Prostate gland (tissue), 2 donors: ENCODE results near the gene ACOX3.

ENCODE experiments used
- CTCF ChIP-seq, 4 experiments: fragments of 200-600 bp in 2 of 4; fragments of 450-650 bp in 2 of 4; sonication (generic) in 2 of 4; IDR thresholded peaks; 1 replicate in 3 of 4; 2 replicates in 1 of 4; pipeline ENCODE4 v1.5.1; 2016 to 2019; ENCODE audit warnings: antibody characterized with exemption in 4 of 4, mild to moderate bottlenecking in 2 of 4, moderate library complexity in 2 of 4
- POLR2A ChIP-seq: fragments of 450-650 bp; IDR thresholded peaks from one replicate; pipeline ENCODE4 v1.6.1; 2016; ENCODE audit warnings: antibody characterized with exemption, mild to moderate bottlenecking
- POLR2AphosphoS5 ChIP-seq: sonication (generic); formaldehyde crosslinking; IDR thresholded peaks from one replicate; pipeline ENCODE4 v1.6.1; 2017; ENCODE audit warnings: antibody characterized with exemption

DNA sequence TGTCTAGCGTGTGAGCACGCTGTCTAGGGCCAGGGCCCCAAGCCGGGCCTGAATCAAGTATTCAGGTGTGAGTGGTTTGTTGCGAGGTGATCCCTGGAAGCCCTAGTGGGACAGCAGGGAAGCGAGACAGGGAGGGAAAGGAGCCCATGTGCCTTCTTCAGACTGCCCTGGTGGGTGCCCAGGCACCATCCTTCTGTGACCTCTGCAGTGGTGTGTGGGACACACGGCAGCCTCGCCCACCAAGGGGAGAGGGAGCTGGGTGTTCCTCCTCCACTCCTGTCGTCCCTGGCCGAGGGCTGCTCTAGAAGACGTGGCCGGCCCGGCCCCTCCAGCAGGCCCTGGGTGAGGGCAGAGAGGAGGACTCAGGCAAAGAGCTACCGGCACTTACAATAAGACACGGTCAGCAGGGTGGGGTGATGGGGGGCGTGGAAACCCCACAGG, 123.6 kb downstream of the ACOX3 start:
- TF ChIP-seq CTCF (IDR thresholded peaks at IDR 0.05) (no peak), POLR2A (no peak), POLR2AphosphoS5 (no peak)
